DND-41 (cell line): ENCODE data around the gene MX1.

ENCODE experiments used
- ATAC-seq: fragments of 200-7000 bp; cut with Tn5 transposase; 3 replicates; pipeline ENCODE4 v1.9.1; 2021; ENCODE audit warnings: low read depth; ENCODE audit not compliant: insufficient read depth
- DNase-seq: peaks from one replicate; pipeline ENCODE4 v3.0.0-alpha.2; 2020
- H2AFZ ChIP-seq: 2 replicates; pipeline ENCODE4 v1.6.0; 2012; ENCODE audit warnings: low read depth, low read length
- H3K27ac ChIP-seq: 2 replicates; pipeline ENCODE4 v1.5.1; 2012; ENCODE audit warnings: low read length, inconsistent platforms
- H3K27me3 ChIP-seq: fragments of 200-600 bp; sonication (generic); 2 replicates; pipeline ENCODE4 v1.6.0; 2012; ENCODE audit warnings: low read length, mild to moderate bottlenecking, inconsistent platforms; ENCODE audit not compliant: insufficient read depth, poor library complexity
- H3K36me3 ChIP-seq: 2 replicates; pipeline ENCODE4 v1.5.1; 2012; ENCODE audit warnings: low read length, inconsistent platforms; ENCODE audit not compliant: insufficient read depth
- H3K4me1 ChIP-seq: 2 replicates; pipeline ENCODE4 v1.5.1; 2012; ENCODE audit warnings: mild to moderate bottlenecking, low read length; ENCODE audit not compliant: insufficient read depth
- H3K4me2 ChIP-seq: 2 replicates; pipeline ENCODE4 v1.6.0; 2012; ENCODE audit warnings: mild to moderate bottlenecking, moderate library complexity, low read length, inconsistent platforms; ENCODE audit not compliant: insufficient read depth
- H3K4me3 ChIP-seq, 2 experiments: fragments of 200-600 bp in 1 of 2; shearing (Covaris generic) in 1 of 2; 2 replicates each; pipeline ENCODE4 v1.5.1; 2012 to 2016; ENCODE audit warnings: inconsistent platforms in 2 of 2, low read length in 2 of 2, mild to moderate bottlenecking in 2 of 2, low read depth in 1 of 2, moderate library complexity in 1 of 2
- H3K79me2 ChIP-seq: 2 replicates; pipeline ENCODE4 v1.6.0; 2012; ENCODE audit warnings: low read length, inconsistent platforms; ENCODE audit not compliant: insufficient read depth
- H3K9ac ChIP-seq: 2 replicates; pipeline ENCODE4 v1.6.0; 2012; ENCODE audit warnings: low read depth, mild to moderate bottlenecking, inconsistent platforms, low read length, moderate library complexity
- H3K9me3 ChIP-seq: 2 replicates; pipeline ENCODE4 v1.5.1; 2012; ENCODE audit warnings: low read length, moderate library complexity, mild to moderate bottlenecking, inconsistent platforms; ENCODE audit not compliant: insufficient read depth, severe bottlenecking
- H4K20me1 ChIP-seq: 2 replicates; pipeline ENCODE4 v1.6.0; 2012; ENCODE audit warnings: low read length; ENCODE audit not compliant: insufficient read depth
- CTCF ChIP-seq: IDR thresholded peaks from 2 replicates; pipeline ENCODE4 v1.5.1; 2012; ENCODE audit warnings: borderline replicate concordance, low read length, moderate library complexity, mild to moderate bottlenecking; ENCODE audit not compliant: poor library complexity, severe bottlenecking; ENCODE audit errors: extremely low read depth
- EZH2 ChIP-seq: IDR thresholded peaks from 3 replicates; pipeline ENCODE4 v1.6.1; 2012; ENCODE audit warnings: borderline replicate concordance, low read depth, mild to moderate bottlenecking, moderate library complexity, low read length, inconsistent platforms; ENCODE audit not compliant: severe bottlenecking

The MX1 gene

DNA sequence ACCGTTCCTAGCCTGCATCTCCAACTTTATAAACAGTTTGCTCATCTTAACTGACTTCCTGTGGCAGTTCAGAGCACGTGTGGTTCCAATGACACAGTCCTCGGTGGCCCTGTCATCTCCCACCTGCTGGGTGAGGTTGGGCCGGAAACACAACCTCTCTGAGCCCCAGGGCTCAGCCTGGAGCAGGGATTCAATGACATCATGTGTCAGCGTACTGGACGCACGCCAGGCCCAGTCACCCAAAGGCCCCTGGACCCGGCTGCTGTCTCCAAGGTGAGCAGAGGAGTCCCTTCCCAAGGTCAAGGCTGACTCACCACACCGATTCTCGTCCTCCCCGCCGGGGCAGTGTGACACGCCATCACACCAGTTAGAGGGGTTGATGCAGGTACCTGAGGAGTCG, 62.0 kb downstream of the MX1 start:
- Histone ChIP-seq H3K9ac (no peak overlapping the region), H3K4me2 (no peak overlapping the region), H4K20me1 (no peaks in the 10 kb centered on the region), H3K36me3 (no peaks in the 10 kb centered on the region), H3K4me1 (peaks cover 19% of the 10 kb centered on the region), H3K79me2 (no peaks in the 10 kb centered on the region), H3K9me3 (no peaks in the 10 kb centered on the region), H3K27me3 (no peaks in the 10 kb centered on the region), H2AFZ (no peak overlapping the region), H3K27ac (peak overlapping the region; percentile 61; the same call in 1 of the 2 replicates), H3K4me3 (no peak overlapping the region)
- DNase-seq: peak; percentile 74
- ATAC-seq: peak; percentile 96
- TF ChIP-seq CTCF (no peak), EZH2 (no peak)

GRCh38 chr21:41489329-41489728, 63.3 kb downstream of the MX1 start:
- H3K9ac ChIP-seq: no peak overlapping the region
- no peaks in the 10 kb centered on the region for H3K36me3 ChIP-seq
- no peak overlapping the region for H3K4me3 ChIP-seq
- H3K9me3 ChIP-seq: no peaks in the 10 kb centered on the region
- H4K20me1 ChIP-seq: no peaks in the 10 kb centered on the region
- no peak for DNase-seq
- no peak overlapping the region for H2AFZ ChIP-seq
- no peak for TF ChIP-seq EZH2
- no peak for TF ChIP-seq CTCF
- no peaks in the 10 kb centered on the region for H3K79me2 ChIP-seq
- no peak overlapping the region for H3K27ac ChIP-seq
- no peak for ATAC-seq
- H3K4me2 ChIP-seq: no peak overlapping the region
- H3K4me1 ChIP-seq: peaks cover 19% of the 10 kb centered on the region
- H3K27me3 ChIP-seq: no peaks in the 10 kb centered on the region

DNA sequence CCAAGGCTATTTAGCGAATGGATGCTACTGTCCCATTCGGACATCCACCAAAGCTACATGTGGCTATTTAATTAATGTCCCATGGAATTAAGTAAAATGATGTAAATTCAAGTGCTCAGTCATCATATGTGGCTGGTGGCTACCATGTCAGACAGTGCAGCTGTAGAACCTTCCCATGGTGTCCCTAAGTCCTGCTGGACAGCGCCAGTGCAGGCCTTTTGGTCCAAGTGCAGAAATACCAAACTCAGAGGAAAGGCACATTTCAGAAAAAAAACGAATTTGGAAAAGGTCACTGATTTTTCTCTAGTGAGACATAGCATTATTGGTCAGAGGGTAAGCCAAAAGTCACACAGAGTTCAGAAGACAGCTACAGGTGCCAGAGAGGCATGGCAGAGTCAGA, 64.3 kb downstream of the MX1 start:
- H4K20me1 ChIP-seq: no peaks in the 10 kb centered on the region
- no peak overlapping the region for H2AFZ ChIP-seq
- TF ChIP-seq CTCF (no peak), EZH2 (no peak)
- H3K9ac ChIP-seq: no peak overlapping the region
- H3K4me3 ChIP-seq: no peak overlapping the region
- no peaks in the 10 kb centered on the region for H3K36me3 ChIP-seq
- H3K27me3 ChIP-seq: no peaks in the 10 kb centered on the region
- H3K27ac ChIP-seq: no peak overlapping the region
- ATAC-seq (no peak), DNase-seq (no peak)
- no peaks in the 10 kb centered on the region for H3K9me3 ChIP-seq
- no peaks in the 10 kb centered on the region for H3K79me2 ChIP-seq
- peaks cover 19% of the 10 kb centered on the region for H3K4me1 ChIP-seq
- no peak overlapping the region for H3K4me2 ChIP-seq

DNA sequence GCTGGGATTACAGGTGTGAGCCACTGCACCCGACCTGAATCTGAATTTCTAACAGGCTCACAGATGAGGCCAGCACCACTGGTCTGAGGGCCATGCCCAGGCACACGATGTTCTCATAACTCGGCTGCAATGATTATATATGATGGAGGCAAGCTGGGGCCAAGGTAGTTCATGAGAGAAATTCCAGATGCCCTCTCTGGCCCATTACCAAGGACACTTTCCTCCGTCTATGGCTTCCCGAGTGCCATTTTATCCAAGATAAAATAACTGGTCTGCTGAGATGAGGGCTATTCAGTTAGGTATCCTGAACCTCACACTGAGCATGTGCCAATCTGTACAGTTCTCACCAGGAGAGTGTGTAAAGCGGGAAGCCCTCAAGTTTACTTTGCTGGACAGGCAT, 65.4 kb downstream of the MX1 start:
- Histone ChIP-seq H3K36me3 (no peaks in the 10 kb centered on the region), H3K9me3 (no peaks in the 10 kb centered on the region), H3K4me3 (no peak overlapping the region), H3K4me2 (no peak overlapping the region), H4K20me1 (no peaks in the 10 kb centered on the region), H3K79me2 (no peaks in the 10 kb centered on the region), H2AFZ (no peak overlapping the region), H3K27me3 (no peaks in the 10 kb centered on the region), H3K9ac (no peak overlapping the region), H3K4me1 (peaks cover 19% of the 10 kb centered on the region), H3K27ac (no peak overlapping the region)
- no peak for TF ChIP-seq EZH2
- TF ChIP-seq CTCF: no peak
- no peak for DNase-seq
- ATAC-seq: no peak
